Stimulated activated CD4-positive, alpha-beta T cell treated with anti-CD3 and anti-CD28 coated beads, Interleukin-12 subunit alpha, Interleukin-12 subunit beta, amount 100 ng/mL, for 24 hours (primary cell): ENCODE measurements around the gene CLIC5.

Experiments used
- DNase-seq, 2 experiments: peaks; one replicate each; pipeline ENCODE4 v3.0.0-alpha.2; 2020; ENCODE audit warnings: low read depth in 2 of 2

CLIC5 gene

DNA sequence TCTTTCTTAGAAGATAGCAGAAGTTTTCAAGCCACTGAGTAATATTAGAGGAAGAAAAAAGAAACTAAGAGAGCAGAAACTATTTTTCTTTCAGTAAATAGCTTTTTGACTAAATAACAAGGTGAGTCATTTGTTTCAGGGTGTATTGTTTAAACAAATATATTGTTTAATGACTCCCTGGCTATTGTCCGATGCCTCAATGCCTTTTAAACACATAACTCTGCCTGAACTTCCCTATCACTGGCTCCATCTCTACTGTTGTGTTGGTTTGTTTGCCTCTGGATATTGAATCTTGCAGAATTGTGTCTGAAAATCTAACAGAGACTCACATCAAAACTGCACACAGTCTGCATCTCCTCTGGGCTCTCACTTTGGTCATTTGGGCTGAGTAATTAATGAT, 19.6 kb upstream of the CLIC5 start:
- no peak for DNase-seq

DNA sequence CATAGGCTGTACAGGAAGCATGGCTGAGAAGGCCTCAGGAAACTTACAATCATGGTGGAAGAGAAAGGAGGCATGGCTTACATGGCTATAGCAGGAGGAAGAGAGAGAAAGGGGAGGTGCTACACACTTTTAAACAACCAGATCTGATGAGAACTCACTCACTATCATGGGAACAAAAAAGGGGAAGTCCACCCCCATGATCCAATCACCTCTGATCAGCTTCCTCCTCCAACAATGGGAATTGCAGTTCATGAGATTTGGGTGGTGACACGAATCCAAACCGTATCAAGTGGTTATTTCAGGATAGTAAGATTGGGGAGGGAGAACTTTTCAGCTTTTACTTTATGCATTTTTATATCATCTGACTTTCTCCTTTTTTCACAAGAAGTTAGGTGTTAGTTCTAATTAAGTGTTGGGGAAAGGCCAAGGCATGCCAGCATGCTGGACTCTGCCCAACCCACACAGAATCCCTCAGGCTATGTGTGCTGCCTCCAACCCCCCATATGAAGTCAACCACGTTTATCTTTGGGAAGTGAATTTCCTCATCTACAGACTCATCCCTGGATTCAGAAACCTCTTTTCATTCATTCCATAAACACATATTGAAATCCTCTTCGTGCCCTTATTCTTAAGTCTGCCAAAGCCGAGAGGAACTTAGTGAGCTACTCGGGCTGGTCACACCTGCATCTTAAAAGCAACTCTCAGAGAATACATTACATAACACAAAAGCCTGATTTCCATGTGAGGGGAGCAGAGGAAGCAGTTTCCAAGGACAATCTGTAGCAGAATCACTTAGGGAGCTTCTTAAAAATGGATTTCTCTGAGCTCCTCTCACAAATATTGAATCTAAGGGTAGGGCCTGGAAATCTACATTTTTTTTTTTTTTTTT, 16.7 kb upstream of the CLIC5 start:
- DNase-seq, result no peak

DNA sequence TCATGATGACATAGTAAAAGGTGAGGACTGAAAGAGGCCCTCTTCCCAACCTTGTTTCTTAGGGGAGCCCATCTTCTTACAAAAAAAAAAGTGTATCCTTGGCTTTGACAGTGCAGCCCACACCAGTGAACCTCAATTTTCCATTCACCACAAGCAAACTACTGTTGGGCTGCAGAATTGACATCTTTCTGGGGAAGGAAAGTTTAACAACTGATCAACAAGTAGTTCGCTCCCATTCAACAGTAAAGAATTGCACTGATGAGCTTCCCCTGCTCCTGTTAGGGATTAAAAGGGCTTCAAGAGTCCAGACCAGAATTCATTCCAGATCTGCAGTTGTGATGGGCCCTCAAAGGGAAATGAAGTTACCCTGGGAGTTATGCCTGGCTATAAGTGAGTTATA, 13.9 kb upstream of the CLIC5 start:
- DNase-seq, result no peak

DNA sequence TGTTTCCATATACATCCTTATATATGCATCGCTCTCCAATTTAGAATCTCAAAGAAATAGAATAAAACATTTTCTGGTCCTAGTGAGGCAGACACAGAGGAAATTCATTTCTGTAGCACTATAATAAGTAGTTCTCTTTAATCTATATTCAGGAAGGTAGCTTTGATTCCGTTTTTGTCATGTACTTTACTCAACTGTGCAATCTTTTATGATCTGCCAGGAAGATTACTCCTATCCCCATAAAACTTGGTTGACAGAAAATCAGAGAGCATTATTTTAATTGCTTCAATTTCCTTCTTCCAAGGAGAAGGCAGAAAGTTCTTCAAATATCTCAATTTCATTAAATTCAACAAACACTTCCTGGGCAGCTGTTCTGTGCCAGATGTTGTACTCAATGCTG, 10.6 kb upstream of the CLIC5 start:
- DNase-seq, result no peak

DNA sequence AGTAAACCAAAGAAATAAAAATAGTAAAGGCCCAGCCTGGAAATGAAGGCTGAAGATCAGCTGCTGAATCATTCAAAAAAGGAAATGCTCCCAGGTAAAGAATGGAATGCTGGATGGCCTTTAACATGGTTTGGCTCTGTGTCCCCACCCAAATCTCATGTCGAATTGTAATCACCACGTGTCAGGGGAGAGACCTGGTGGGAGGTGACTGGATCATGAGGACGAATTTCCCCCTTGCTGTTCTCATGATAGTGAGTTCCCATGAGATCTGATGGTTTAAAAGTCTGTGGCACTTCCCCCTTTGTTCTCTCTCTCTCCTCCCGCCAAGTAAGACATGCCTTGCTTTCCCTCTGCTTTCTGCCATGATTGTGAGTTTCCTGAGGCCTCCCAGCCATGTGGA, 9.9 kb upstream of the CLIC5 start:
- no peak for DNase-seq

DNA sequence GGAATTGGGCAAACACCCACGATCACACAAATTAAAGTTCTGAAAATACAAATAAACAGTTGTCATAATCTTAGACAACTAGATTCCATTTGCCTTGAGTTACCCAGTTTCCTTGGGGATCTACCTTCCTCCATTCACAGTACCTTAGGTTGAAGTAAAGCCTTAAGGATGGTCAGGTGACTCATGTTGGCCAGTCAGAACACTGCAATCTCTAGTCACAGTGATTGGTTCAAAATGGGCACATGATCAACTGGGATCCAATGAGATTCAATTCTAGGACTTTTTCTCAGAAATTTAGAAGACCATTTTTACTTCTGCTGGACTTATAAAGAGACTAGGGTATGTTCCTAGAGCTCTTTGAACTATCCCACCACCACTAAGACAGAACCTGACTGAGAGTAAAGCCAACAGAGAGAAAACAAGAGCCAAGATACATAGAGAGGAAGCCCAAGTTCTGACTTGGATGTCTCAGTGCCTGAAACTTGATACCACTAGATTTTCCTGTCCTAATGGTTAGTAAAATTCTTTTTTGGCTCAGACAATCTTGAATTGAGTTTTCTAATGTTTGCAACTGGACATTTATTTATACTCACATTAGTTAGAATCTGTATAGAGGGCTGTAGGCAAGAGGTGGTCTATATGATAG, 8.6 kb upstream of the CLIC5 start:
- no peak for DNase-seq

DNA sequence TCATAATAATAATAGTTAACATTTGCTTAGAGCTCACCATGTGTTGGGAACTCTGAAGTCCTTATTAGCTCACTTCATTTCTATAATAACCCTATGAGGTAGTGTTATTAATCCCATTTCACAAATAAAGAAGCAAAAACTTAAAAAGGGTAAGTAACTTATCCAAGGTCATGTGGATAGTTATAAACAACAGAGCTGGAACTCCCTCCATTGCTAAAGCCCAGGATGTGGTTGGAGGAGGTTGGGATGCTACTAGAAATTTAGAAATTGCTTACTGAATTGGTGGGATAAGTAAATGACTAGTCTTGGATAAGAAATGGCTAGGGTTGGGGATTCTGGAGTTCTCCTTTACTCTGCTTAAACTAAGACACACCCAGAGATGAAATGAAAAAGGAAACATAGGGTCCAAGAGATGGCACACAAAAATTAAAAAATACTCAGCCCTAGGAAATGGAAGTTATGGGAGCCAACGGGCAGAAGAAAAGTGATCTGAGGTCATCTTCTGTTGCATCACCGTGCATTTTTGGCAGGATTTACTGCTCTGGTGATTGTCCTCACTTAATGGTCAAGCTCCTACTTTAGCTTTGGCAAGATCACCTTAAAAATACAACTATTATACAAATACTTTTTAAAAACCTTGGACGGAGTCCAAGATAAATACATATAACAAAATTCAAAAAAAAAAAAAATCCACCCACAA, 7.7 kb upstream of the CLIC5 start:
- no peak for DNase-seq

DNA sequence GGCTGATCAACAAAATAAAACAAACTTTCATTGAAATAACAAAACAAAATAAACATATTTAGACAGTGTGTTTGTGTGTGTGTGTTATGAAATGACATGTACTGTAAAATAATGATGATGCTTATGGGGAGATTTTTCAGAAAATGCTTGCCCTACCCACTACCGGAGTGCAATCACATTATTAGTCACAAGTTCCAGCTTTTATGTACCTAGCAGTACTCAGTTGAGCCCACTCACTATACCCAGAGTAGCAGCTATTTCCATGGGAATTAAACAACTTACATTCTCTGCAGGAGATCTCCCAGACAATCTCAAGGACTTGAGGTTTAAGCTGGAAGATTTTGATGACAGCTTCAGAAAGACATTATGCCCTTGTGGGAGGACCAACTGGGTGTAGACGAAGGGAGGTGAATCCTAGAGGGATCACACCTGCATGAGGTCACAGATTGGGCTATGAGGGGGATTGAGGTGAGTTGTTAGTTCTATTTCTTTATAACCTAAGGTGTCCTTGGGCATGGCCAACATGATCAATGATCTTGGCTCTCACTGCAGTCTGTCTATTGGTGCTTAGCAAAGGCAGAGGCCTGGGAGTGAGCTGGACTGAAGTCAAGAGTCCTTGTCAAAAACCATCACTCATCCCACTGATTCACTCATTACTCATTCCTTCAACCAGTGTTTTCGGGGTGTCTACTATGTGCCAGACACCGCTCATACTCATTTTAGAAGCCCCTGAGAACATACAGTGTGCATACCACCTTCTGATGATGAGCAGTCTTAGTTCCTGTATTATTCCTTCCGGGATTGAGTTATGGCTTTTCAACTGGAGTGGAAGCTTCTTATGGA, 6.7 kb upstream of the CLIC5 start:
- no peak for DNase-seq

DNA sequence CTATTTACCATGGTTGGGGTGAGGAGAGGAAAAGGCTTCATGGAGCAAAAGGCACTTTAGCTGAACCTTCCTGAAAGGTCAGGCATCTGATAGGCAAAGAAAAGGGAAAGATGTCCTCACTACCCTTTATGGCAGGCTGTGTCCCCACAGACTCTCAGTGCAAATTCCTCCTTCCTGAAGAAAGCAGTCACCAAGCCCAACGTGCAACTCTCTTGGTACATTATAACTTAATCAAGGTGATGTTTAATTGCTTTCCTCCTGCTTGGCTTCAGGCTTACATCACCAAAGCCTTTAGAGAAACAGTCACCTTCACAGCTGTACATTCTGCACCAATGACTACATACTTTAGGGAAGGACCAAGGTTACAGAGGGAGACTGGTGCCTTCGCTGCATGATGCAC, 2.1 kb upstream of the CLIC5 start:
- DNase-seq, result no peak

DNA sequence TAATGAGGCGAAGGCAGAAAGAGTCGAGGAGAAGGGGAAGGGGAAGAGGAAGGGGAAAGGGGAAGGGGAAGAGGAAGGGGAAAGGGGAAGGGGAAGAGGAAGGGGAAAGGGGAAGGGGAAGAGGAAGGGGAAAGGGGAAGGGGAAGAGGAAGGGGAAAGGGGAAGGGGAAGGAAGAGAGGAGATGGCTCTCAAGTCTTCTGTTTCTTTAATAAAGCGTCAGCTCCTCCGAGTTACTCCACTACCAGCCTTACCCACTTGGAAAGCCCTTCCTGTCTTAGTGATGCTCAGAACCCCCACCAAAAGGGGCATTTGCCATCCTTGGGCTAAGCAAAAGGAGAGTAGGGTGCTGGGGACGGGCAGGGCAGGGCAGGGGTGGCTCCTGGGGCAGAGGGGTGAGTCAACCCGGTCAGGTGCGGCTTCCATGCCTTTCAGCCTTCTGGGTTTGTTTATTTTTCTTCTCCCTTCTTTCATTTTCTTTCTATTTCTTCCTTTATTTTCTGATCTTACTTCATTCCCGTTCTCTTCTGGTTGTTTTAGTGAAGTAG, 476 bp upstream of the CLIC5 start:
- no peak for DNase-seq

DNA sequence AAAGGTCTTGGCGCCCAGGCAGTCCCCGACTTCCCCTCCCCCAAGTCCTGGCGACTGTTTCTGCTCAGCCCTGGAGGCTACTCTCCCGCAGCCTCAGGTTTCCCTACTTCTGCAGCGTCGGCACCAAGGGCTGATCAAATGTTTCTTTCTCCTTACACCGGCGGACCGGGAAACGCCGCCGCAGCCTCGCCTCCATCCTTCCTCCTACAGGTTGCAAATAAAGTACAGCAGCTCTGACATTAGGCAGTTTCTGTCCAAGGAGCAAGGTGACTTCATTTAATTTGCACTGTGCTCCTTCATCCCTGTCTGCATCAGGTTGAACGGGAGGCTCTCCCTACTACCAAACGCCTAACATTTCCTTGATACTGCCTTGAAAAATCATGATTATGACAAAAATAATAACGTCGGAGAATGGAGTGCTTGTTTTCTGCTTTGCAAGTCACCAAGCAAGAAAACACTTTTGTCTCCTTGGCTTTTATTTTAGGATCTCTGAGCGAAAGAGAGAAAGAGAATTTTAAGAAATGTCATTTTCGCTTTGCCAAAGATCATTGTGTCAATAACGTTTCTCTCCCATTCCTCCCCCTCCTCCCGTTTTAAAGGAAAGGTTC, 1.0 kb downstream of the CLIC5 start:
- DNase-seq, result peak in 1 of 2 experiments; percentile 12

DNA sequence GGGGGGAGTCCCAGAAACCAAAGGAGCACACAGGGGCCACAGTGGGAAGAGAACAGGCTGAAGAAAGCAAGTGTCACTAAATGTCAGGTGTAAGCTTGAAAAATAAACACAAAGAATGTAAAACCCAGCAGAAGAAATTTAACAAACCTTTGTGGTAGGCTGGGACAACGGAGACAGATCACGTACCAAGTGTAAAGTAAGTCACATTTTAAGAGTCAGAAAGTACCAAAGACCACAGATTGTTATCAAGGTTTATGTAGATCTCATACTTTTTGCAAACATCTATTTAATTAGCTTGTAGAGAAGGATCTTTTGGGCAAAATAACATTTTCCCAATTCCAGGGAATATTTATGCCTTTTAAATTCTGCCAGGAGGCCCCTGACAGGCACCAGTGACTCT, 1.6 kb downstream of the CLIC5 start:
- DNase-seq, result no peak

DNA sequence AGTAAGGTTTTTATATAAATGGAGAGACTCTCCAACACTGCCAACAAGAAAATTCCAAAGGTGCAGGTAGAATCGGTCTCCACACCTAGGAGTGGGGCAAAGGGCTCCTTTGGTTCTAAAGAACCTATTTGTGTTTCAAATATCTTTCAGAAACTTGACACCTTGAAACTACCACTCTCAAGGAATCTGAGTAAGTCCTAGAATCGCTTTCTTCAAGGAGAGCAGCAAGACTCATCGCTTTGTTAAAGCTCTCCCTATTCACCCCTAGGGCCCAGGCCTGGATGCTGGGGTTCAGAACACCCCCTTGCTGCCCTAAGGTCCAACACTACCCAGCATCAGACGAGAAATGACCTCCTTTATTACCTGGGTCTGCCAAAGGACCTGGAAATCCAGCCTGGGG, 2.0 kb downstream of the CLIC5 start:
- DNase-seq, result no peak

DNA sequence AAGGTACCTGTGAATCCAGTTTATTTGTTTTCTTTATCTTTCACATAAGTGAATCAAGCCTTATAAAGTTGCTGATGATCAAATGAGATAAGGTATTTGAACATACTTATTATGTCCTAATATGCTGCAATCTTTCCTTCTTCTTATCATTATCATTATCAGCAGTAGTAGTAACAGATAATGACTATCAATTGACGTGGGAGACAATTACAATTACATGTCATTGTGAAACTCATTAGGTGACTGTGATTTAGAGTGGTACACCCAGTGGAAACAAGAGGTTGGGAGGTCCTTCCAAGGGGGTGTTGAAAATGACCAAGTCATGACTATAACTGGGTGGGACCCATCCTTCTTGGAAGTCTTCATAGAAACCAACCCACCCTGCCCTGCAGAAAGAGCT, 2.8 kb downstream of the CLIC5 start:
- no peak for DNase-seq

DNA sequence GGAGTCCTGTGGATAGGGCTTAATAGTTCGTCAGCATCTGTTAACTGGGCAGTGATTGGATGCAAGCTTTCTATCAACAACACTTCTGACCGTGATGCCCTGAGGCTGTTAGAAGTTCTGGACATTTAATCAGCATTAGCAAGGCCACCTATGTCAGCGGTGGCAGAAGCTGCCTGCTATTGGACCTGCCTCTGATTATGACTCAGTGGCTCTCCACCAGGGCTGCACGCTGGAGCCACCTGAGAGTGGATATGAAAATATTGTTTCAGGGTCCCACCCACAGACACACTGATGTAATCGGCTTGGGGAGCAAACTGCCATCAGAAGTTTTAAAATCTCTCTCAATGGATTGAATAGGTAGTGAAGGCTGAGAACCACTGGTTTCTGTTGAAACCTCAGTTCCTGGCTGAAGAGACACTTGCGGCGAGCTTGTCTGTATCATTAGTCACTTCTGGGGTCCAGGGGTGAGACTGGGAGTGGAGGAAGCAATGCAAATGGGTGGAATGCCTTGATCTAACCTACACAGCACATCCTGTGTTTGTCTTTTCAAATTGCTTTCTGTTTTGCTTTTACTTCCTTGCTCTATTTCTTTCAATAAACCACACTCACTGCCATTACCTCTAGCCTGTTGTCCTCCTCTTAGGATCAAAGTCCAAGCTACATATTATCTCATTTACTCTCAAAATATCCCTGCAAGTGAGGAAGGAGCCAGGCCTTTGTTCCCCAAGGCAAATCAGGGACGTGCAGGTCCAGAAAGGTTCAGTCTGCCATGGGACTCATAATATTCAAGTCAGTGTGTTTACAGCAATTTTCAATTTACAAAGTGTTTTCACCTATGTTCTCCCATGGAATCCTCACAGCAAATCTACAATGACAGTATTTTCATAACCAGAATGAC, 4.2 kb downstream of the CLIC5 start:
- peak; percentile 15 to 50 for DNase-seq

DNA sequence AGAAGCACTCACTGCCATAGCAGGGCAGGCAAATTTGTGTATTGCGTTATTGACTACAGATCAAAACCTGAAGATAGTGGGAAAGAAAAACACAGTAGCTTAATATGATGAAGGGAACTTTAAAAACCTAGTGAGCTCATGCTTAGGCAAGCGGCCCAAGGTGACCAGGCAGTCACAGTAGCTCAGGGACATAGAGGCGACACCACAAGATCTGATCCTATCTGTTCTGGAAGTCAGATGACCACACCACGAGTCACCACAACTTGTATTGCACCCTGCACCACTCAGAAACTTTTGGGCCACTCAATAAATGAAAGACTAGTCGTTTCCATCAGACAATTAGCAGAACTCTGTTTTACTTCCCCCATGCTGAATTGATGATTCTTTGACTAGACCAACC, 4.9 kb downstream of the CLIC5 start:
- DNase-seq, result no peak

DNA sequence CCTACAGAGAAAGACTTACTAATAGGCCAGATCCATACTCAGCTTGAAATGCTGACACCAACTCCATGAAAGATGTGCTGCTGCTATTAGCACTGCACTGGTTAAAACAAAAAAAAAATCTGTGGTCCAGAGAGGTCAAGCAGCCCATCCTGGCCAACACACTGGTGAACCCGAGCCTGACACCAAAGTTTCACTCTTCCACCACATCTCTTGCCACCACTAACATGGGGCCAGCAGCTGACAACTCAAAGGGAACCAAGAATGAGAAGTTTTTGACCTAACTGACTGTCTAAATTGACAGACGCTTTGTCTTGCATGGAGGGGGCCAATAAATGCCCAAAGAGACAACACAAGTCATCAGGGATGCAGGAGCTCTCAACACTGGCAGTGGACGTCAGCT, 5.4 kb downstream of the CLIC5 start:
- no peak for DNase-seq

DNA sequence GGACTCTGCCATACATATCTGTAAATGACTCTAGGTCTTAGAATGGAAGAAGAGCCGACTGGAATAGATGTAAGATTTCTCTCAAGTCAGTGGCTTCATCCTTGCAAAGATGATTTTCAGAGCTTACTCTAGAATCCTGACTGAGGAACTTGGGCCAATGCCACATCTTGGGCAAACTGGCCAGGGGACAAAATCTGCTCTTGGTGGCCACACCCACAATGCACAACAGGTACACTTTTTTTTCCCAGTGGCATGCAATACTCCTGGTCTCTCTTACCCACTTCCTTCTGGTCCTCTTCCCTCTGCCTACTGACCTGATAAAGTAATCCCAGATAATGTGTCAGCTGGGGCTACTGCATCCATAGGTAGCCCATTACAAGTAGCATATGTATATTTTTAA, 13.4 kb downstream of the CLIC5 start:
- no peak for DNase-seq

DNA sequence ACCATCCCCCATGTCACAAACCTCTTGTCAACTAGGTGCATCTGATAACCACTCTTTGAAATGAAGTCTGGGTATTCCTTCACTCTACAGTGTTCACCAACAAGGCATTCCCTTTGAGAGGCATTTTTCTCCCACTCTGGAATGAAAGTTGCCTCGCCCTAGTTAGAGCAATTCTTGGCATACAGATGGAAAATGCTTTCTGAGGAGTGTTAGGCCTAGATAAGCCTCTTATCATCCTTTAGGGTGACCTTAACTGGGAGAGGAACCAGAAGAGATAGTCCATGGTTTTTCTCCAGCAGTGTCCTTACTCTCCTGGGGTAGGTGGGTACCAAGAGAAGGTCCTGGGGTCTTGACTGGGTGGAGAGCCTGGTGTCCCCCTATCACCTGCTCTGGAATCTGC, 14.8 kb downstream of the CLIC5 start:
- no peak for DNase-seq

DNA sequence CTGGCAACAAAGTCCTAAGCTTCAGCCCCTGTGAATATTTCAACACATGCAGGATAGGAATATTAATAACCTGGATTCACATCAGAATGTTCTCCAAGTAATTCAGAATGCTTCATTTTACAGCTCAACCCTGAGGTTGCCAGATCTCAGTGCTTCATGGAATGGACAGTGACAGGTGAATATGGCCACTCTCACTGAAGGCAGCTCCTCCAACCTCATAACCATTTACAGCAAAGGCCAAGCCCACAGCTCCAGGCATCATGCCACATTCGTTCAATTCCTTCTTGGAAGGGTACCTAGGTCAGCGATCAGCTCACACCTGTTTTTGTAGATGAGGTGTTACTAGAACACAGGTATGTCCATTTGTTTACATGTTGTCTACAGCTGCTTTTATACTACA, 17.1 kb downstream of the CLIC5 start:
- no peak for DNase-seq
